Astrocyte (in vitro differentiated cells and primary cell): Measurements from ENCODE around the gene PRADC1.

ENCODE experiments used
- CTCF ChIP-seq: IDR thresholded peaks from 2 replicates; pipeline ENCODE4 v1.5.1; 2011; ENCODE audit warnings: low read depth, mild to moderate bottlenecking, inconsistent platforms, low read length, moderate library complexity; ENCODE audit not compliant: insufficient read depth
- EZH2 ChIP-seq: IDR thresholded peaks from 2 replicates; pipeline ENCODE4 v1.6.1; 2012; ENCODE audit warnings: mild to moderate bottlenecking, low read length, inconsistent platforms; ENCODE audit not compliant: insufficient read depth

GRCh38 chr2:73249636-73250035 lies 16.6 kb upstream of the PRADC1 start:
- TF ChIP-seq EZH2 (no peak), CTCF (no peak)
